ENCODE data around the gene RHOBTB1.
"Not testable (repeated sequence)": the region's sequence is repeated elsewhere in the genome, so short reads cannot be mapped to it uniquely, and the experiment has no call there.

Gene RHOBTB1, protein sequence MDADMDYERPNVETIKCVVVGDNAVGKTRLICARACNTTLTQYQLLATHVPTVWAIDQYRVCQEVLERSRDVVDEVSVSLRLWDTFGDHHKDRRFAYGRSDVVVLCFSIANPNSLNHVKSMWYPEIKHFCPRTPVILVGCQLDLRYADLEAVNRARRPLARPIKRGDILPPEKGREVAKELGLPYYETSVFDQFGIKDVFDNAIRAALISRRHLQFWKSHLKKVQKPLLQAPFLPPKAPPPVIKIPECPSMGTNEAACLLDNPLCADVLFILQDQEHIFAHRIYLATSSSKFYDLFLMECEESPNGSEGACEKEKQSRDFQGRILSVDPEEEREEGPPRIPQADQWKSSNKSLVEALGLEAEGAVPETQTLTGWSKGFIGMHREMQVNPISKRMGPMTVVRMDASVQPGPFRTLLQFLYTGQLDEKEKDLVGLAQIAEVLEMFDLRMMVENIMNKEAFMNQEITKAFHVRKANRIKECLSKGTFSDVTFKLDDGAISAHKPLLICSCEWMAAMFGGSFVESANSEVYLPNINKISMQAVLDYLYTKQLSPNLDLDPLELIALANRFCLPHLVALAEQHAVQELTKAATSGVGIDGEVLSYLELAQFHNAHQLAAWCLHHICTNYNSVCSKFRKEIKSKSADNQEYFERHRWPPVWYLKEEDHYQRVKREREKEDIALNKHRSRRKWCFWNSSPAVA

GRCh38 chr10:60944058-60944909 lies at the start of gene RHOBTB1:
RHOBTB1 (minus strand) TSS chr10:60944185; CDS start chr10:60911542, 32,643 bp downstream.
- DNase-seq (ENCODE audit: low spot score), result peak; percentile 93

GRCh38 chr10:60992636-60993035 lies 48.7 kb upstream of the RHOBTB1 start:
- DNase-seq (ENCODE audit: low spot score), result no peak

DNA sequence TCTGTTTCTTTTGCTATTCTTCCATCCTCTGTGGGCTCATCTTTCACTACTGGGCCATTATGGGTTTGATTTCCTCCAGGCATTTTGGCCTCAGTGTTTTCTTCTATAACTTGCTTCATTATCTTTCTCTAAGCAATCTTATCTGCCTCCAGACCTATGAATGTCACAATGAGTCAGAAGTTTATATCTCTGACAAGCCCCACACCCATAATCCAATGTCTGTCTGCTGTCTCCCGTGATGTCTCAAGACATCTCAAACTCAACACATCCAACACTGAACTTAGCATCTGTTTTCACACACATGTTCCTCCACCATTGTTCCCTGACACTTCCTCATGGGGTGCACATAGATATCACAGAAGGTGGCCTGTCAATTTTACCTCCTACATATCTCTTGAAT lies 46.7 kb upstream of the RHOBTB1 start:
- no peak for DNase-seq (ENCODE audit: low spot score)

GRCh38 chr10:60989400-60989876 lies 45.5 kb upstream of the RHOBTB1 start:
- DNase-seq (ENCODE audit: low spot score), result no peak

GRCh38 chr10:60986791-60987190 lies 42.8 kb upstream of the RHOBTB1 start:
- DNase-seq (ENCODE audit: low spot score), result no peak

DNA sequence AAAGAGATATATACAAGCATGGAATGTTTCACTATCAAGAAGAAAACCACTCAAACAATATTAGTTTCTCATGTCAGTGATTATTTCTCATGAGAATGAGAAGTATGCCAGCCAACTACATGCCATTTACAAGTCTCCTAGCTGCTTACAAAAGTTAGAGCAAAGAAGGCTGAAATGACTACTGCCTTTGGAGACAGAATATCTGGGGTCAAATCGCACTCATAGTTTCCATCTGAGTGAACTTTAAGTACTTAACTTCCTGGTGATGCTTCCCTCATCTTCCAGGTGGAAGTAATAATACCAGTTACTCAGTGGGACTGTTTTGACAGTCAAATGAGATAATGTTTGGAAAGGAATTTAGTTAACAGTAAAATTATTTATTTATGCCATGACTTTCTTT lies 42.0 kb upstream of the RHOBTB1 start:
- DNase-seq (ENCODE audit: low spot score), result no peak

DNA sequence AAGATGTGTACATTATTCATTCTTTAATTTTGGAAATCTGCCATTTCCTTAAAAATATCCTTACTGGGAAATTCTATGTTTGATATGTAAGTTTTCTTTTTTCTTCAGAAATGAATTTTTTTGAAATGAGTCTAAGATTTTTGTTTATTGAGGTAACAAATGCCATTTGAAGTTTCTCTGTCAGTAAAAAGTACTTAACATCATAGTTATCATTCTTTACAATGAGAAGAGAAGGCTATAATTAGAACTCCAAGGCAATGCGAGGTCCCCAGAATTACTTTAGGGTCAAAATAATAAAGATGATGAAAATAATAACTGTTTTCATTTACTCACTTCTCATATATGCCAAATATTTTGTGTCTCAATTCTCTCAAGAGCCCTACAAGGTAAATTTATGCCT lies 37.0 kb upstream of the RHOBTB1 start:
- DNase-seq (ENCODE audit: low spot score), result no peak

GRCh38 chr10:60979667-60980104 lies 35.7 kb upstream of the RHOBTB1 start:
- DNase-seq (ENCODE audit: low spot score), result no peak

- no peak for DNase-seq (ENCODE audit: low spot score)
Observed at GRCh38 chr10:60978287-60979115, 34.5 kb upstream of the RHOBTB1 start.

- DNase-seq (ENCODE audit: low spot score), result no peak
Observed at GRCh38 chr10:60977161-60978122, 33.5 kb upstream of the RHOBTB1 start.

DNA sequence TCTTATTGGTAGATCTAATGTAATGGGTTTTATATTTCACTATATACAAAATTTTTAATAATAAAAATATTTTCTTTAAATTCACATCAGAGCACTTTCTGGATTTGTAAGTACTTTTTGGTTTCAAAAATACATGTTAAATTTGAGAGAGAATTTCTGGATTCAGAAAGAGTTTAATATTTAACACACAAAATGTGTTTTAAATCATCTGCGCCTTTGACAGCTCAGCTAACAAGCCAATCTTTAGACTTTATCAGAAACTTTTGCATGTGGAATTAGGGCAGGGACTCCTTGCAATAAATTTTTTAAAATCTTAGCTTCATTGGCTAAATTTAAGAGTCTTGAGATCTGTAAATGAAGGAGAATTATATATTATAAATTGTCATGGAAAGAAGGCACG lies 32.7 kb upstream of the RHOBTB1 start:
- no peak for DNase-seq (ENCODE audit: low spot score)

- no peak for DNase-seq (ENCODE audit: low spot score)
Observed at GRCh38 chr10:60975716-60976115, 31.7 kb upstream of the RHOBTB1 start.

DNA sequence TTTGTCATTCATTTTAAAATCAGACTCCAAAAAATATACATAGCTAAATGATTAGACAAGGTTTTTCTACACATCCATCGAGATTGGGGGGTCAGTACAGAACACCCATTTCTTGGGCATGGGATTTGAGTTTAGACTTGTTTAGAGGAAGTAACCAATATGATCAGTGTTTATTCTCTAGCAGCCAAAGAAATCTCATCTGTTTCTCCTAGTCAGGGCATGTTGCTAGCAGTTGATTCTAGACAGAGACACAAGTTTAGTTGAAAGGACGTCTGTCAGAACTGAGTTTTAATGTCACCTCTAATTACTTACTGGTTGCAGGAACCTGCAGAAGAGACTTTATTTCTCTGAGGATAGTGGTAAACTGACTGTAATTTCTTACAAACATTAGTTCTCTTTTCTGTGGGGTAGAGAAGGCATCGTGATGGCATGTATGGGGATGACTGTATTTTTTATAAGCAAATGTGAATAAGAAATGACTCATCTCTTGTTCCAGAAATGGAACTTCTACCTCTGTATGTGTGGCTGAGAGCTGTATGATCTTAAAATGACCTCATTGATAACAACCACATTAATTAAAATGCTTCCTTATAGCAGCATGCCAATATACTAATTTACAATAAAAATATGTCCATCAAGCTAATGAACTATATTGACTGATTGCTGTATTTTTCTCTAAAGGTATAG lies 30.6 kb upstream of the RHOBTB1 start:
- DNase-seq (ENCODE audit: low spot score), result no peak

DNA sequence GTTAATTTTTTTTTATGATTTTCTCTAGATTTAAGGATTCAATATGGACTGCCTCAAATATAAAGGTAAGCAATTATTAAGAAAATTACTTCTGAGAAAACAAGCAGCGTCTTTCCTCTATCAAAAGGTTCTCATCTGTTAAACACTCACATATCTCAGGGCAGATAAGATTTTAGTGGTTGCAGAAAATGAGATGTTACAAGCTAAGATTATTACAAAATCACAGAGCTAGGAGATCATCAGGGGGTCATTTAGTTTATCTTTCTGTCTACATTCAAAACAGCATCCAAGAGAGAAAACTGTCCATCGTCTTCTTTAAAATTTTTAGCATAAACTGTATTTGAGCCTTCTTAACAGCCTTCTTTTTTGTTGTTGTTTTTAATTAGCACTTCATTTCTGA lies 29.1 kb upstream of the RHOBTB1 start:
- DNase-seq (ENCODE audit: low spot score), result no peak

DNA sequence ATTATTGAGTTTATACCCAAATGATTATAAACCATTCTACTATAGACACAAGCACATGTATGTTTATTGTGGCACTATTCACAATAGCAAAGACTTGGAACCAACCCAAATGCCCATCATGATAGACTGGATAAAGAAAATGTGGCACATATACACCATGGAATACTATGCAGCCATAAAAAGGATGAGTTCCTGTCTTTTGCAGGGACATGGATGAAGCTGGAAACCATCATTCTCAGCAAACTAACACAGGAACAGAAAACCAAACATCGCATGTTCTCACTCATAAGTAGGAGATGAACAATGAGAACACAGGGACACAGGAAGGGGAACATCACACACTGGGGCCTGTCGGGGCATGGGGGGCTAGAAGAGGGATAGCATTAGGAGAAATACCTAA lies 28.2 kb upstream of the RHOBTB1 start:
- not testable (repeated sequence) for DNase-seq (ENCODE audit: low spot score)

- no peak for DNase-seq (ENCODE audit: low spot score)
Observed at GRCh38 chr10:60970526-60970925, 26.5 kb upstream of the RHOBTB1 start.

DNA sequence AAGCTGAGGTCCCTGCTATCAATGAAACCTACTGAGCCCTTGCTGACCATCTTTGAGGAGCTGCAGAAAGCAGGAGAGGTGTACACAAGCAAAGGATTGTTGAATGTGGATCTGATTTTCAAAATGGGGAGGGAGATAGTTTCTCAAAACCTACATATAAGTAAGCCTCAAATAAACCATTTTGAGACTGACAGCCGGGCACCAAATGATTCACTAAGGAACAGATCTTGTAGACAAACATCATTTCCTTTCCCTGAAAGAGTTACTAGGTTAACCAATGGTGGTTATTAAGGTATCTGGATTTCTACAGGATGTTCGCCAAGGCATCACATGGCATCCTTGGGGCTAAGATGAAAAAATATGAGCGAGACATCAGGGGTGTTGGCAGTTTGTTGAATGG lies 24.5 kb upstream of the RHOBTB1 start:
- no peak for DNase-seq (ENCODE audit: low spot score)

DNA sequence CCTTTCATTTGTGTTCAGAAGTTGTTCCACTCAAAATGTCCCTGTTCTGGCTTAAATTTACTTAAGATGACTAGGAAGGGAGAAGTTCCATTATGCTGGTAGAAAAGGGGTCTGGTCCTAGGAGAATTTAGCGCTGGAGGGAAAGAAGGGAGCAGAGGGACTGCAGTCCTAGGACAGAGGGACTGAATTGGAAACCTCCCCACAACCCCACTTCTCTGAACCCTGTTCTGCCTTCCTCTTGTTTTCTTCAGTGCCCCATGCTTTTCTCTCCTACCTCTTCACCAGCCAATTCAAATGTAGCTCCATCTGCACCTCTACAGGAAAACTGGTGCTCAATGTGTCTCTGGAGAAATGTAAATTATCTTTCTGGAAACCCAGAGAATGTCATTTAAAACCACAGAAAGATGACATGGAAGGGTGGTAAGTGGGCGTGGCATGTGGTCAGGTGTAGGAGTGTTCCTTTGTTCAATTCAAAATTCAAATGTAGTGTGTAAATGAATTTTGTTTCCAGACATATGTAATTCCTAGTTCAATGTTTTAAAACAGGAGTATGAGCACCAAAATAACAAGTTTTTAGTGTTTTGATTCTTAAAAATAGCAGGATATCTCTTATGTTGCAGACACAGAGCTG lies 24.0 kb upstream of the RHOBTB1 start:
- DNase-seq (ENCODE audit: low spot score), result no peak

- DNase-seq (ENCODE audit: low spot score), result no peak
Observed at GRCh38 chr10:60967260-60967659, 23.3 kb upstream of the RHOBTB1 start.
